ENCODE data around the gene PCDHB5. TPM values are rescaled to one million over a fixed set of nuclear protein-coding genes. Genes with fewer than 3 reads are reported as not detected.
"Not testable (repeated sequence)": the region's sequence is repeated elsewhere in the genome, so short reads cannot be mapped to it uniquely, and the experiment has no call there.

Gene PCDHB5
- total and polyA plus RNA-seq, 2 experiments from 2014 or later, result 27.5 to 30.0 TPM

- Histone ChIP-seq H3K27me3 (no peaks in the 10 kb centered on the region), H3K4me1 (ENCODE audit: low read depth) (no peaks in the 10 kb centered on the region), H3K9me3 (ENCODE audit: low read depth) (no peaks in the 10 kb centered on the region), H3K27ac (no peak overlapping the region), H3K36me3 (no peaks in the 10 kb centered on the region), H3K4me3 (no peak overlapping the region)
- no peak for DNase-seq (ENCODE audit: low read depth in 1 of 2, low spot score in 1 of 2)
- no peak for TF ChIP-seq CTCF (IDR thresholded peaks at IDR 0.05; ENCODE audit: low read depth, low read length)
Measured at GRCh38 chr5:141101059-141101458, 33.9 kb upstream of the PCDHB5 start.

GRCh38 chr5:141102070-141102469, 32.9 kb upstream of the PCDHB5 start:
- not testable (repeated sequence) for H3K4me1 ChIP-seq (ENCODE audit: low read depth); H3K27me3 ChIP-seq; H3K36me3 ChIP-seq; H3K27ac ChIP-seq; H3K4me3 ChIP-seq; H3K9me3 ChIP-seq (ENCODE audit: low read depth); DNase-seq (ENCODE audit: low read depth in 1 of 2, low spot score in 1 of 2)

- not testable (repeated sequence) for H3K36me3 ChIP-seq; H3K4me3 ChIP-seq; H3K27me3 ChIP-seq; H3K4me1 ChIP-seq (ENCODE audit: low read depth); H3K9me3 ChIP-seq (ENCODE audit: low read depth); DNase-seq (ENCODE audit: low read depth in 1 of 2, low spot score in 1 of 2); H3K27ac ChIP-seq
Measured at GRCh38 chr5:141102471-141102870, 32.5 kb upstream of the PCDHB5 start.

GRCh38 chr5:141105350-141105749, 29.7 kb upstream of the PCDHB5 start:
- H3K27ac ChIP-seq, result no peak overlapping the region
- DNase-seq (ENCODE audit: low read depth in 1 of 2, low spot score in 1 of 2), result no peak
- H3K36me3 ChIP-seq, result no peaks in the 10 kb centered on the region
- H3K27me3 ChIP-seq, result no peaks in the 10 kb centered on the region
- no peak overlapping the region for H3K4me3 ChIP-seq
- no peaks in the 10 kb centered on the region for H3K9me3 ChIP-seq (ENCODE audit: low read depth)
- no peaks in the 10 kb centered on the region for H3K4me1 ChIP-seq (ENCODE audit: low read depth)
- TF ChIP-seq CTCF (IDR thresholded peaks at IDR 0.05; ENCODE audit: low read depth, low read length), result no peak

- Histone ChIP-seq H3K9me3 (ENCODE audit: low read depth) (no peaks in the 10 kb centered on the region), H3K4me3 (no peak overlapping the region), H3K4me1 (ENCODE audit: low read depth) (no peaks in the 10 kb centered on the region), H3K27ac (no peak overlapping the region), H3K27me3 (no peaks in the 10 kb centered on the region), H3K36me3 (no peaks in the 10 kb centered on the region)
- no peak for DNase-seq (ENCODE audit: low read depth in 1 of 2, low spot score in 1 of 2)
- no peak for TF ChIP-seq CTCF (IDR thresholded peaks at IDR 0.05; ENCODE audit: low read depth, low read length)
Measured at GRCh38 chr5:141119250-141119649, 15.8 kb upstream of the PCDHB5 start.

GRCh38 chr5:141121563-141121962, 13.4 kb upstream of the PCDHB5 start, which contains the start of gene PCDHB4:
Gene PCDHB4 (plus strand): TSS chr5:141121818. CDS start chr5:141121999, 181 bp downstream.
- no peak for DNase-seq (ENCODE audit: low read depth in 1 of 2, low spot score in 1 of 2)
- Histone ChIP-seq H3K4me3 (no peak within 1 kb of the TSS), H3K9me3 (ENCODE audit: low read depth) (no peaks in the 10 kb centered on the region), H3K27me3 (no peaks in the 10 kb centered on the region), H3K4me1 (ENCODE audit: low read depth) (no peaks in the 10 kb centered on the region), H3K36me3 (no peaks in the 10 kb centered on the region), H3K27ac (no peak within 1 kb of the TSS)
- no peak for TF ChIP-seq CTCF (IDR thresholded peaks at IDR 0.05; ENCODE audit: low read depth, low read length)

GRCh38 chr5:141121985-141122384, 13.0 kb upstream of the PCDHB5 start:
- Histone ChIP-seq H3K36me3 (no peaks in the 10 kb centered on the region), H3K9me3 (ENCODE audit: low read depth) (no peaks in the 10 kb centered on the region), H3K4me3 (no peak overlapping the region), H3K27ac (no peak overlapping the region), H3K4me1 (ENCODE audit: low read depth) (no peaks in the 10 kb centered on the region), H3K27me3 (no peaks in the 10 kb centered on the region)
- no peak for TF ChIP-seq CTCF (IDR thresholded peaks at IDR 0.05; ENCODE audit: low read depth, low read length)
- DNase-seq (ENCODE audit: low read depth in 1 of 2, low spot score in 1 of 2), result no peak

GRCh38 chr5:141123396-141124135, 11.4 kb upstream of the PCDHB5 start:
- H3K27ac ChIP-seq; H3K27me3 ChIP-seq; H3K36me3 ChIP-seq; H3K4me3 ChIP-seq; H3K9me3 ChIP-seq (ENCODE audit: low read depth); H3K4me1 ChIP-seq (ENCODE audit: low read depth); DNase-seq (ENCODE audit: low read depth in 1 of 2, low spot score in 1 of 2): not testable (repeated sequence)
